NCI-H1436 (cell line): ENCODE results near the gene NUDT4.

ENCODE experiments used
- DNase-seq: peaks from one replicate; lab custom pipeline; 2025; lab: John Stamatoyannopoulos, UW

NUDT4 gene

DNA sequence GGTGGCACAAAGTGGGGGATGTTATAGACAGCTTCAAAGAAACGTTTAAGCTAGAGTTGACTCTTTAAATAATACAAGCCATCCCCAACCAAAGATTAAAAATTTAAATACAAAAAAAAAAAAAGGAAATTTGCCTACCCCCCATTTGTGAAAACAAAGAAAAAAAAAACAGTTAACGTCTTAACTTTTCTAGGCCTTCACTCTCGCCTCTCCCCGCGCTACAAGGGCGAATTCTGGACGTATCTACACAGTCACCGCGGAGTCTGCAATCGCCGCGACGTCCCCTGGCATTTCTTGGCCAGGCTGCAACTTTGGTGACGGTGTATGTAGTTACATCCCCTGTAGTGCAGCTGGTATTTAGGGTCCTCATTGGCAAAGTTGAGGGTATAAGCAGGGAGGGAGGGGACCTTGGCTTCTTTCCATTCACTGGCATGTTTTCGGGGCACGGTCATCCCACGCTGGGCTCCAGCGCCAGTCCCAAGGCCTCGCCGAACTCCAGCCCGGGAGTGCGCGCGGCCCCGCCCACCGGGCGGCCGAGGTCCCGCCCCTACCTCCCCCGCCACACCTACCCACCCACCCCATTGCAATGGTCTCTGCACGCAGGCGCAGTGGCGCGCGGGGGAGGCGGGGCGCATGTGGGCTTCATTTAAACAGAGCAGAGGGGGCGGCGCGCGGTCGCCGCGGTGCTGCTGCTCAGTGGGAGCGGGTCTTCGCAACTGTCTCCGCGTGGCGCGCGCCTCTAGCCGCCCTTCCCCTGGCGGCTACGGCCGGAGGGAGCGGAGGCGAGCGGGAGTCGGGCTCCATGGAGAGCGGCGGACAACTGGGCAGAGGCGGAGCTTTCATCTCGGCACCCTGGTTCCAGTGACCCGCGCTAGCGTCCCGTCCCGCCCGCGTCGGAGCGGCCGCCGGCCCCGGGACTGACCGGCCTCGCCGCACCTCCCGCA lies at the start of gene NUDT4:
NUDT4 (plus strand) TSS at position 674 of the 944 bp plus-strand sequence. CDS start 398 bp downstream, outside the sequence.
- peak; percentile 90 for DNase-seq

DNA sequence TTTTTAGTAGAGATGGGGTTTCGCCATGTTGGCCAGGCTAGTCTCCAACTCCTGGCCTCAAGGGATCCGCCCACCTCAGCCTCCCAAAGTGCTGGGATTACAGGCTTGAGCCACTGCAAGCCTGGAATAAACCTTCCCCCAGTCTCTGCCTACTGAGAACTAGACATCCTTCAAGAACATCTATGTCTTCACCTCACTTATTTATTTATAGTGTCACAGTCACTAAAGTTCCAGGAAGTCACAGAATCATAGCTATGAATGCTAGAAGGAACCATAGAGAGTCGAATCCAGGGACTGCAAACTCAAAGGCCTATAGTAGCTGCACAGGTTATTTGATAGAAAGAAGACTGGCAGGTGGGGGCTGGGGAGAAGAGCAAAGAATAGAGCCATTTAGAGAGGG lies 44.7 kb upstream of the NUDT4 start:
- no peak for DNase-seq

DNA sequence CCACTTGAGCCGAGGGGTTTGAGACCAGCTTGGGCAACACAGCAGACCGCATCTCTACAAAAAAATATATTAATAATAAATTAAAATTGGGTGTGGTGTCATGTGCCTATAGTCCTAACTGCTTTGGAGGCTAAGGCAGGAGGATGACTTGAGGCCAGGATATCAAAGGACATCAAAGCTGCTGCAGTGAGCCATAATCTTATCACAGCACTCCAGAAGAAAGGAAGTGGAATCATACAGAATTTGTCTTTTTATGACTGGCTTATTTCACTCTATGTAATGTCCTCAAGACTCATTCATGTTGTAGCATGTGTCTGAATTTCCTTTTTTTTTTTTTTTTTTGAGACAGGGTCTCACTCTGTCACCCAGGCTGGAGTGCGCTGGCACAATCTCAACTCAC lies 43.9 kb upstream of the NUDT4 start:
- DNase-seq = no peak

DNA sequence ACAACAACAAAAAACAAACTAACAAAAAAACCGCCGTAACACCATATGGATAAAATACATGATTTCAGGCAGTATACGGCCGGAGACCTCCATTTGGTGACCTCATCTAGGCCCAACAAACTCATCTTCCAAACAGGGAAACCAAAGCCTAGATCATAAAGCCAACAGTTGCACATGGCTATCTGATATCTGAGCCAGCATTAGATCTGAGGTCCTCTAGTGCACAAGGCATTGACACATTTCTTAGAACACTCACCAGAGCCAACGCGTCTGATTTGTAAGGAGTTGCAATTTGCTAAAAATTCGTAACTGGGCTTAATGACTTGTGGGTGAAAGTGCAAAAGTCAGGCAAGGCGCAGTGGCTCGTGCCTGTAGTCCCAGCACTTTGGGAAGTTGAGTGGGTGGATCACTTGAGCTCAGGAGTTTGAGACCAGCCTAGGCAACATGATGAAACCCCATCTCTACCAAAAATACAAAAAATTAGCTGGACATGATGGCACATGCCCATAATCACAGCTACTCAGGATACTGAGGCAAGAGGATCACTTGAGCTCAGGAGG lies 42.0 kb upstream of the NUDT4 start:
- no peak for DNase-seq

DNA sequence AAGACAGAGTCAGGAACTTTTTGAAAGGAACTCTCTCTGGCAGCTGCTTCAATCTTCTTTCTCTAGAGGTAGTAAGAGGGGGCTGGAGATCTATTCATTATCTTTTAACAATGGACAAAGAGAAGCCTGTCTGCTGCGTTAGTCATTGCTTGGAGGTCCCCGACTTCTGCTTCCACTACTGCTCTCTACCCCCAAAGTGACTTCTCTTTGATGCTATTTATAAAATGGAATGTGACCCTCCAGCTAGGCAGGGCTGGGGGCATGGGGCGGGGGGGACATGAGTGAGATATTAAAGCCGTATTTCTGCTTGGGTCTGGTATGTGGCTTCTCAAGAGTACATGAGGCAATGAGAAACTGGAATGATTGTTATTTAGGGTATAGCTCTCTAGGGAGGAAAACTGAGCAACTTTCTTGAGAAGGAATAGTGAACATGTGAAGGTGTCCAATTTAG lies 41.4 kb upstream of the NUDT4 start:
- DNase-seq = no peak

DNA sequence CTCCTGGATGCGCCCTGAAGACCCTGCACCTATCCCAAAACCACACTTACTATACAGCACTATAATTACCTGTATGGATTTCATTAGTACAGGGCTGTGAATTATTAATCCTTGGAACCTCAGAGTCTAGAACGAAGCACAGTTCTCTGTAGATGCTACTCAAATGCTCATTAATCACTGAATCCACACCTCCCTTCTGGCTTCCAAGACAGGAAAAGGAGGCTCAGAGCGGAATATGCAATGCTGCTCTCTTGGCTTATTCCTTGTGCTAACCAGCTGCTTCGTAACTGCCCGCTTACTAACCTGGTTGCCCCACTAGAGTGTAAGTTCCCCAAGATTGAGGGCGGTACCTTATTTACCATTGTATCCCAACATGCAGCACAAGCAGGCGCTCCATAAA lies 39.1 kb upstream of the NUDT4 start:
- DNase-seq = no peak

DNA sequence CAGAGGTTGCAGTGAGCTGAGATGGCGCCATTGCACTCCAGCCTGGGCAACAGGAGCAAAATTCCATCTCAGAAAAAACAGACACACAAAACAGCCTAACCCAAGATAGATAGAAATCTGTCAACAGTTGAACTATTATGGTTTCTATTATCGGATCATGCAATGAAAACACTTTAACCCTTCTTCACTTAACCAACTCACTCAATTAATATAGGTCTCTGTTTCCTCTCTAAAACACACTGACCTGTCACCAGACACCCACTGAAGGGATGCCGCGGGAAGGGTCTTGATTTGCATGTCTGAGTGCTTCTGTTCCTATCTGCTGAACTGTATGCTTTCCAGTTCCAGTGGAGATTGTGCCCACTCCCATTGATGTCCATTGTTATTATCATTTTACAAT lies 38.0 kb upstream of the NUDT4 start:
- no peak for DNase-seq

DNA sequence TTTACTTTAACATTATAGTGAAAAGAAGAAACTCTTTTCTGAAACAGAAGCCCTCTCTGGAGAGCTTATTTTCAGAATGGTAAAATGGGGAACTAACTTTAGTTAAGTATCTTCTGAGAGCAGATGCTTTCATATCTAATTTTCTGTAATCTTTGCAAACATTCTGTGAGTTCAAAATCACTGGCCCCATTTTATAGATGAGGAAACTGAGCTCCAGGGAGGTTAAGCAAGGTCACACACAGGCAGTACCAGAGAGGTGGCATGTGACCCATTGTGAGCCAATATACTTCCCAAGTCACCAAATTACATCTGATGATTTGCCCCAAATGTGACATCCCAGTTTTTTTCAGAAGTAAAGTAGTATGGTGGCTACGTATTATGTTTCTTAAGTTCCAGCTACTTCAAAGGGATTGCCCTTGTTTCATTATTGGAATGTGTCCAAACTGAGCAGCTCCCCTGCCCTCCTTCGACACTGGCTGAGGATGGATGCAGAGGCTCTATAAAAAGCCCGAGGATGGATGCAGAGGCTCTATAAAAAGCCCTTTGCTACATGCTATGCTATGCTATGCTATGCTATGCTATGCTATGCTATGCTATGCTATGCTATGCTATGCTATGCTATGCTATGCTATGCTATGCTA lies 36.2 kb upstream of the NUDT4 start:
- no peak for DNase-seq

DNA sequence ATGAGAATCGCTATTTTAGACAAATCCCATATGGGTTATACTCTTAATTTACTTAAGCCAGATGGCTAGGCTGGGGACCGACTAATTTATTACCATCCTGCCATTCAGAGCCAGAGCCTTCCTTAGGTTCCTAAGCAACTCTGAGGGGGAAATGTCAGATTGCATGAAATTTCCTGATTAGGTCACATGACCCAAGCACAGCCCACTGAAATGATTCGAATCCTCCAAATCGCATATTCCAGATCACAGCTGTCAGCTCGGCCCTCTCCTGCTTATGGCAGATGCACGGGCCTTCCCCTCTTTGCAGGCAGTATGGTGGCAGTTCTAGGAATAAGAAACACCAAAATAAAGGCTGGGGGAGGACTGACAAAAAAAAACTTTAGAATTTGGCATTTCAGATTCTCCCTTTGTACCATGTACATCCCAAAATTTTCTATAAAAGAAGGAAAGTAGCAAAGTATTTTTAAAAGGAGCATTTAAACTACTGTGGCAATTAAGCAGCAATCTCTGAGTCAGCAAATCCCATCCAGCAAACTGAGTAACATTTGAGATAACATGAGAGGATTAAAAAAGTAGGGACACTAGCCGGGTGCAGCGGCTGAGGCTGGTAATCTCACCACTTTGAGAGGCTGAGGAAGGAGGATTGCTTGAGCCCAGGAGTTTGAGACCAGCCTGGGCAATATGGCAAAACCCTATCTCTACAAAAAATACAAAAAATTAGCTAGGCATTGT lies 30.5 kb upstream of the NUDT4 start:
- no peak for DNase-seq

DNA sequence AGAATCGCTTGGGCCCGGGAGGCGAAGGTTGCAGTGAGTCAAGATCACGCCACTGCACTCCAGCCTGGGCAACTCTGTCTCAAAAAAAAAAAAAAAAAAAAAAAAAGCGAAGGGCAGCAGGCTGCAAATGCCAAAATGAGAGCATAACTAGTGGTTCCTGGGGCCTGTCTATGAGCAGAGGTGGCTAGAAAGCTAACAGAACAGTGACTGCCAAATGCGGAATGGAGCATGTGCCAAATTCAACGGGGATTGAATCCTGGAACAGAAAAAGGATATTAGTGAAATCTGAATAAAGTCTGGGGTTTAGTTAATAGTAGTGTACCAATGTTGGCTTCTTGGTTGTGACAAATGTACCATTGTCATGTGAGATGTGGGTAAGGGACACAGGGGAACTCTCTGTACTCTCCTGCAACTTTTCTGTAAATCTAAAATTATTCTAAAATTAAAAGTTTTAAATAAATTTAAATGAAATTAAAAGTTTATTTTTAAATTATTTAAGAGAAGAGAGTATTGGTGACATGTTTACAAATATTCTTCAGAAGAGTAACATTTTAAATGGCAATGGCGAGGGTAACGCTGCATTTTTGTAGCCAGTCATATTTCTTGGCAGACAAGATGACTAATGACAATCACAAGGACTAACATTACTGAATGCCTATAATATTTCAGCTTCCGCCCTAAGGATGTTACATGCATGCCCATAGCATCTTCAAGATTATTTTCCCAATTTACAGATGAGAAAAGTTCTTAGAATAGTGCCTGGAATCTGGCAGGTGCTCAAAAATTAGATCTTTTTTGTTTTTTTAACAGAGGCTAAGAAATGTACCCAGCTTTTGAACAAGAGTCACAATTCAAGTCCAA lies 28.9 kb upstream of the NUDT4 start:
- no peak for DNase-seq

DNA sequence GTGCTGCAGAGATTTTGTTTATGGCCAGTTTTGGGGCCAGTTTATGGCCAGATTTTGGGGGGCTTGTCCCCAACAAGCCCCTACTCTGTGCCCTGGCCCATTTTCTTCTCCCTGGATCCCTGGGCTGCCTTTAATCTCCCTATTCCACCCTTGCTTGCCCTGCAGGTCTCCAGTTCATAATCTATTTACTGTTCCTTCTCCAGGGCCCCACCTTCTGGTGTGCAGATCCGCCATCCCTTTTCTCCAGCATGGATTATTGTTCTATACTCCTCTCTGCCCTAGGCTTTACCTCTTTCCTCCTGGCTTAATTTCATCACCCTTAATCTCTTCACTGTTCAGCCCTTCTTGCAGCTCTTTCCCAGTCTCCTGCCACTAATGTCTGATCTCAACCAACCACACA lies 26.0 kb upstream of the NUDT4 start:
- DNase-seq = no peak

DNA sequence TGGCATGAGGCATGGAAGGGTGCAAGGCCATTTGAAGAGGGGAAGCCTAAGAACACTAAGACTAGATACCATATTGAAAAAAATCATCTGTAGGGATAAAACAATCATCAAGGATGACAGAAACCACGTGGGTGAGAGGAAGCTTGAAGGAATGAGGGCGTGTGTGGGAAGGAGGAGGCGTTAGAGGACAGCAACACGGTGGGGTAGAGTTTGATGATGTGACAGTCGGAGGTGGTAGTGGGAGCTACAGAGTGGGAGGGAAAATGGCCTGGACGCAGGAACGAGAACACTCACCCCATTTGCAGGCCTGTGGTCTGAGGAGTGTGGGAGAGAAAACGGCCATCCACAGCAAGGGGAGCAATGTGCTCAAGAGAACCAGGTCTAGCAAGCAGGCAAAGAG lies 25.4 kb upstream of the NUDT4 start:
- DNase-seq = no peak

DNA sequence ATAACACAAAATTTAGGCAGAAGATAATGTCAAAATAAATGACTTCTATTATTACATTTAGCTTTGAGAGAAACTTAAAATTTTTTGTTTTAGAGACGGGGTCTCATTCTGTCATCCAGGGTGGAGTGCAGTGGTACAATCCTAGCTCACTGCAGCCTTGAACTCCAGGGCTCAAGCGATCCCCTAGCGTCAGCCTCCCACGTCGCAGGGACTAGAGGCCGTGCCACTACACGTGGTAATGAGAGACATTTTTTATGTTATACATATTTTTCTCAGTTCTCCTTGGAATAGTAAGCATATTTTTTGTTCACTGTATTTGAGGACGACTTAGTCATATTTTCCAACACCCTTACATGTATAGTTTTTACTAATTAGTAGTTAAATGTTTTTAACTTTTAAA lies 21.5 kb upstream of the NUDT4 start:
- DNase-seq = no peak

DNA sequence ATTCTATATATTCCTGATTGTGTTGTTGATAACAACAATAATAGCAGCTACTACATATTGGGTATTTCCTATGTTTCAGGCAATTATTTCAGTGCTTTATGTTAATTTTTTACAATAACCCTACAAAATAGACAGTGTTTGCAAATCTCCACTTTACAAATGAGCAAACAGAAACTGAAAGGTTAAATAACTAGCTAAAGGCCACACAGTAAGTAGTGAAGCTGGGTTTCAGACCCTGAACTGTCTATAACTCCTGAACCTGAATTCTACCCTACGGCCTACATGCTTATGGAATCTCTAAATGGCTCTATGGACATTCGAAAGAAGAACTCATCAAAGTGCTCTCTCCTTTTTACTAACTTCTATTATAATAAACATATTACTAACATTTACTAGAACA lies 19.7 kb upstream of the NUDT4 start:
- DNase-seq = no peak

DNA sequence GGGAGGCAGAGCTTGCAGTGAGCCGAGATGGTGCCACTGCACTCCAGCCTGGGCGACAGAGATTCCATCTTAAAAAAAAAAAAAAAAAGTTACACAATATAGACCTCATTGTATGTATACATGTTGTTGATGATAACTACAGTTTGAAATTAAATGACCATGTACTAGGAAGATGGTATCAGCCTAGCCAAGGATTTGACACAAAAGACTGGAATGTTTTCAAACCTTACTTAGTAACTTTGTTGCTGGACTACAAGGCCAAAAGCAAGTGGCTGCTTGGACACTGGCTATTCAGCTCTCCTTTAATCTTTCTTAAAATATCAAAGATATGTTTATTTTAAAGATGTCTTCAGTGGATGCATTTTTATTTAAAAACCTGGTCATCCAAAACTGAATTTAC lies 18.9 kb upstream of the NUDT4 start:
- DNase-seq = no peak

DNA sequence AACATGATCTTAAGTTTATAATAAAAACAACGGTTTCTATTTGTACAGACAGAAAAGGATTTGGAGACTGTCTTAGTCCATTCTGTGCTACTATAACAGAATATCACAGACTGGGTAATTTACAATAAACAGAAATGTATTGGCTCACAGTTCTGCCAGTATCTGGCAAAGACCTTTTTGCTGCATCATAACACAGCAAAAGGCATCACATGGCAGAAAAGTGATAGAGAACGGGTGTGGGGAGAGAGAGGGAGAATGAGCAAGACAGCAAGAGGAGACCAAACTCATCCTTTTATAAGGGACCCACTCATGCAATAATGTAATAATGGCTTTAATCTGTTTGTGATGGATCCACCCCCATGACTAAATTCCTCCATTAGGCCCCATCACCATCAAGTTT lies 17.0 kb upstream of the NUDT4 start:
- DNase-seq = no peak

DNA sequence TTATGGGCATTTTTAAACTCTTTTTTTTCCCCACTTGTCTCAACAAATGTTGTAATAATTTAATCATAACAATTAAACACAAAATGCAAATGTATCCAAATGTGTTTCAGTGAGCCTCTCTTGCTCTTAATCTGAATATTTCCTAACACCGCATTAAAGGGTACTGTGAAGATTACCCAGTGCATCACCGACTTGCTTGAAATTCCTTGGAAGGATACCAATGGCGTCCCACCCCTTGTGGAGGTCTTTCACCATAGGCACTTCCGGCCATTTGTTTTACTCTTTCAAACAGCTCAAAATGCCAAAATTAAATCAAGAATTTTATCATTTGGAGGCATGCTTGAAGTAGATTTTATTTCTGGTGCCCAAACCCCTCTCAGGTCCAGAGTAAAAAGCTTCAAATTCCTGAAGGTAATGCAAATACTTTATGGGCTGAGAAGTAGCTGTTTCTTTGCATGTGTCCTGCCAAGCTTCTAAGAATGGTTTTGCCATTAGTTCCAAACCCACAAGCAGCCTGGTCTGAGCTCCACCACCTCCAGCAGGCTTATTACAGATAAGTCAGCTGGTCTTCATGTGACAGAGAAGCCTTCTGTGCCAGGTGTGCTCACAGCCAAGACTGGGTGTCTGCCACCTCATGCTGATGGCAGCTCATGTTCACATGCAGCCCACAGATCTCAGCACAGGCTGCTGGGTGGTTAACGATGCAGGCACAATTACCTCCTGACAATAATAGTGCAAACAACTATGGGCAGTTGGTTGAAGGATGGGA lies 16.4 kb upstream of the NUDT4 start:
- DNase-seq = no peak

DNA sequence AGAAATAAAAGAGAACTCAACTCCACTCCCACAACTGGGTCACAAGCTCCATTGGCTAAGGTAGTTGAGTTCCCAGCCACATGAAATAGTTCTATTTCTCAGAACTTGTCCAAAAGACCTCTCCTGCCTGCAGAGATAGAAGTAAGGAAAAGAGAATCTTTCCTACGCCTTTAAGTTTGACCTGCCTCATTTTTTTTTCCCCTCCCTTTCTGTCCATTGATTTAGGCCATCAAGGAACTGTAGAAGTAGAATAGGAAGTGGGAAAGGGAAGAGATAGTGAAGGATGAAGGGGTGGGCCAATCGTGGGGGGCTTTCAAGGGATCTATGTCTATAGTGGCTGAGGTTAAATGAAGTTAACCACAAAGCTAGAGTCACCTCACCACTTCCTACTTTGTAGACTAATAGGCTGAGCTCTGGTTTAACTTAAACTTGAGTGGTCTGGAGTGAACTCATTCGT lies 13.9 kb upstream of the NUDT4 start:
- DNase-seq = no peak

DNA sequence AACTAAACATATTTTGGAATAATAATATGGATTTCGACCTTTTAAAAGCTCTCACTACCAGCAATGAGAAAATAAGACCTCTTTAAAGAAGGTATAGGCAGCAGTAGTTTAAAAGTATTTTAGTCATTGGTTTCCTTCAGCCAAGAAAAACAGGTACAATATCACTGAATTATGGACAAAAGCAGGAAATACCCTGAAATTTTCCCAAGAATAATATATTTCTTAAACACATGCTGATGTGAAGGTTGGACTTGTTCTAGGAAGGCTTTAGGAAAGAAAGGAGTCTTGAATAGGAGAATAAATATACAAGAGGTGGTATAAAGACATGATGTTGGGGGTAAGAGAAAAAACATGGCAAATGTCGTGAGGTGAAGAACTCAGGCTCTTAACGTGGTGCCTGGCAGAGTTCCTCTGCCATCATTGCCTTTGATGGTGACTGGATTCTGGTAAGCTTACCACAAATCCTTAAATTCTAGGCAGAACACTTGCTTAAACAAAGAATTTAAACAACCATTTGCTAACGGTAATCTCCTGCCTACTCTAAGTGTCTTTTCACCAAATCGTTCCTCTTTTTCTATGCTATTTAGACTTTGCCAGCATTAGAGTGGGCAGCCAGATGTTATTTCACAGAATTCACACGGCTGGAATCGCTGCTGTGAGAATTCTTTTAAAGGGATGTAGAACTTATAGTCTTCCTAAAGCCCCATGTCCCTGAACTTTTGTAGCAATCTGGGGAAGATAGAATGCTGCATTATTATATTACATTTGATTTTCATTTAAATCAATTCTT lies 11.9 kb upstream of the NUDT4 start:
- no peak for DNase-seq

DNA sequence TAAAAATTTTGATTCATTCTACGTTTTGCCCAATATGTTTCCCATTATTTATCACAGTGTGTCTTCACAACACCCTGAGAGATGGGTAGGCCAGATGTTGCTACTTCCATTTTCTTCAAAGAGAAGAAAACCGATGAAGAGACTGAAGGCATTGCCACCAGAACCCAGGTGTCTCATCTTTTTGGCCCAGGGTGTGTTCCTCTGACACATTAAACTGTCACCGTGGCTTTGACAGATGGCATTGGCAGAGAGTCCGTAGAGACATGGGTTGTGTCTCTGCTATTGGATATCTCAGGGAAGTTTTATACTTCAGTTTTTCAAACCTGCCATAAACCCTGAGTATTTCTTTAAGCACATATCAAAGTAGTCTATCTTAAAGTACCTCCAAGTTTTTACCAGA lies 11.3 kb upstream of the NUDT4 start:
- DNase-seq = no peak
